SK-N-SH (cell line): ENCODE results near the gene SLC40A1.

Experiments used
- POLR2AphosphoS5 ChIP-seq: IDR thresholded peaks from 2 replicates; pipeline ENCODE4 v1.6.1; 2012; ENCODE audit warnings: low read depth, low read length
- TF ChIP-seq, protein P1 (sequence below): fragments of 200-600 bp; sonication (generic); IDR thresholded peaks from 2 replicates; pipeline ENCODE4 v1.6.1; 2017; ENCODE audit warnings: antibody characterized with exemption, mild to moderate bottlenecking, moderate library complexity

DNA sequence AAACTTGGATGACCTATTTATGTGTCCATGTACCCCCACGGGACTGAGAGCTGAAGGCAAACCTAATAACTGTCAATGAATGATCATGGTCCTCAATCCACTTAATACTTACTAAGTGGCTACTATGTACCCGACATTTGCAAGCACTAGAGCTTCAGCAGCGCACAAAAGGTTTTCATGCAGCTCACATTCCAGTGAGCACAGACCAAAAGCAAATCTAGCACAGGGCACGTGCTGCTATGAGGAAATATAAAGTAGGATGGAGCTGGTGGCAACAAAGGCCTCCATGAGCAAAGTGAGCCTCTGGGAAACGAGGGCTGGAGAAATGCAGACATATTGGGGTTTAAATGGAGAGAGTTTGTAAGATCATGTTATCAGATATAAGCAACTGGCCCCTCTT, 3.5 kb downstream of the SLC40A1 start:
- TF ChIP-seq, protein P1, sequence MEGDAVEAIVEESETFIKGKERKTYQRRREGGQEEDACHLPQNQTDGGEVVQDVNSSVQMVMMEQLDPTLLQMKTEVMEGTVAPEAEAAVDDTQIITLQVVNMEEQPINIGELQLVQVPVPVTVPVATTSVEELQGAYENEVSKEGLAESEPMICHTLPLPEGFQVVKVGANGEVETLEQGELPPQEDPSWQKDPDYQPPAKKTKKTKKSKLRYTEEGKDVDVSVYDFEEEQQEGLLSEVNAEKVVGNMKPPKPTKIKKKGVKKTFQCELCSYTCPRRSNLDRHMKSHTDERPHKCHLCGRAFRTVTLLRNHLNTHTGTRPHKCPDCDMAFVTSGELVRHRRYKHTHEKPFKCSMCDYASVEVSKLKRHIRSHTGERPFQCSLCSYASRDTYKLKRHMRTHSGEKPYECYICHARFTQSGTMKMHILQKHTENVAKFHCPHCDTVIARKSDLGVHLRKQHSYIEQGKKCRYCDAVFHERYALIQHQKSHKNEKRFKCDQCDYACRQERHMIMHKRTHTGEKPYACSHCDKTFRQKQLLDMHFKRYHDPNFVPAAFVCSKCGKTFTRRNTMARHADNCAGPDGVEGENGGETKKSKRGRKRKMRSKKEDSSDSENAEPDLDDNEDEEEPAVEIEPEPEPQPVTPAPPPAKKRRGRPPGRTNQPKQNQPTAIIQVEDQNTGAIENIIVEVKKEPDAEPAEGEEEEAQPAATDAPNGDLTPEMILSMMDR, result no peak
- TF ChIP-seq POLR2AphosphoS5, result no peak
